Breast epithelium (tissue), 3 donors: ENCODE measurements around the gene STRBP.

Experiments
- CTCF ChIP-seq, 3 donors: fragments of 450-650 bp; IDR thresholded peaks; one replicate each; pipeline ENCODE4 v1.5.1; 2016 to 2017; ENCODE audit warnings: antibody characterized with exemption in 3 of 3, mild to moderate bottlenecking in 3 of 3, moderate library complexity in 3 of 3
- POLR2A ChIP-seq: fragments of 450-650 bp; IDR thresholded peaks from one replicate; pipeline ENCODE4 v1.6.1; 2016; ENCODE audit warnings: antibody characterized with exemption, mild to moderate bottlenecking, moderate library complexity

GRCh38 chr9:123208626-123209174 lies 59.7 kb downstream of the STRBP start:
- no peak for TF ChIP-seq POLR2A
- TF ChIP-seq CTCF (IDR thresholded peaks at IDR 0.05) = no peak
